RWPE2 (cell line): ENCODE results near the gene ITCH.

Experiments
- ATAC-seq: fragments of 200-7000 bp; cut with Tn5 transposase; 3 replicates; pipeline ENCODE4 v1.9.1; 2021; ENCODE audit warnings: low read depth
- DNase-seq: peaks from one replicate; pipeline ENCODE4 v3.0.0-alpha.2; 2020; ENCODE audit warnings: low spot score
- H3K27ac ChIP-seq: fragments of 450-650 bp; 2 replicates; pipeline ENCODE4 v1.5.1; 2017; ENCODE audit warnings: mild to moderate bottlenecking; ENCODE audit not compliant: poor library complexity, severe bottlenecking
- H3K27me3 ChIP-seq: fragments of 250-450 bp; sonication (Bioruptor Pico); 2 replicates; pipeline ENCODE4 v1.5.1; 2021; ENCODE audit warnings: mild to moderate bottlenecking, moderate library complexity; ENCODE audit not compliant: insufficient read depth, poor library complexity, severe bottlenecking
- H3K36me3 ChIP-seq: fragments of 250-450 bp; sonication (Bioruptor Pico); 2 replicates; pipeline ENCODE4 v1.5.1; 2020; ENCODE audit warnings: low read depth, mild to moderate bottlenecking, moderate library complexity
- H3K4me1 ChIP-seq: fragments of 250-450 bp; sonication (Bioruptor Pico); 2 replicates; pipeline ENCODE4 v1.5.1; 2021; ENCODE audit warnings: mild to moderate bottlenecking, moderate library complexity; ENCODE audit not compliant: insufficient read depth, poor library complexity, severe bottlenecking
- H3K4me3 ChIP-seq: fragments of 250-450 bp; sonication (Bioruptor Pico); 2 replicates; pipeline ENCODE4 v1.5.1; 2021; ENCODE audit warnings: mild to moderate bottlenecking, moderate library complexity; ENCODE audit not compliant: severe bottlenecking
- H3K9me3 ChIP-seq: fragments of 250-450 bp; sonication (Bioruptor Pico); 2 replicates; pipeline ENCODE4 v1.5.1; 2021; ENCODE audit warnings: mild to moderate bottlenecking, moderate library complexity; ENCODE audit not compliant: severe bottlenecking
- TF ChIP-seq, protein P1 (sequence below): fragments of 450-650 bp; IDR thresholded peaks from one replicate; pipeline ENCODE4 v1.5.1; 2017; ENCODE audit warnings: mild to moderate bottlenecking, moderate library complexity; ENCODE audit not compliant: poor library complexity, severe bottlenecking

Gene ITCH

GRCh38 chr20:34532320-34532719, 169.2 kb downstream of the ITCH start:
- no peak overlapping the region for H3K4me3 ChIP-seq
- H3K4me1 ChIP-seq, result no peaks in the 10 kb centered on the region
- TF ChIP-seq, protein P1, sequence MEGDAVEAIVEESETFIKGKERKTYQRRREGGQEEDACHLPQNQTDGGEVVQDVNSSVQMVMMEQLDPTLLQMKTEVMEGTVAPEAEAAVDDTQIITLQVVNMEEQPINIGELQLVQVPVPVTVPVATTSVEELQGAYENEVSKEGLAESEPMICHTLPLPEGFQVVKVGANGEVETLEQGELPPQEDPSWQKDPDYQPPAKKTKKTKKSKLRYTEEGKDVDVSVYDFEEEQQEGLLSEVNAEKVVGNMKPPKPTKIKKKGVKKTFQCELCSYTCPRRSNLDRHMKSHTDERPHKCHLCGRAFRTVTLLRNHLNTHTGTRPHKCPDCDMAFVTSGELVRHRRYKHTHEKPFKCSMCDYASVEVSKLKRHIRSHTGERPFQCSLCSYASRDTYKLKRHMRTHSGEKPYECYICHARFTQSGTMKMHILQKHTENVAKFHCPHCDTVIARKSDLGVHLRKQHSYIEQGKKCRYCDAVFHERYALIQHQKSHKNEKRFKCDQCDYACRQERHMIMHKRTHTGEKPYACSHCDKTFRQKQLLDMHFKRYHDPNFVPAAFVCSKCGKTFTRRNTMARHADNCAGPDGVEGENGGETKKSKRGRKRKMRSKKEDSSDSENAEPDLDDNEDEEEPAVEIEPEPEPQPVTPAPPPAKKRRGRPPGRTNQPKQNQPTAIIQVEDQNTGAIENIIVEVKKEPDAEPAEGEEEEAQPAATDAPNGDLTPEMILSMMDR, result no peak
- DNase-seq (peak; percentile 76), ATAC-seq (no peak)
- H3K36me3 ChIP-seq, result peaks cover 98% of the 10 kb centered on the region
- H3K27ac ChIP-seq, result no peak overlapping the region
- H3K9me3 ChIP-seq, result no peaks in the 10 kb centered on the region
- no peaks in the 10 kb centered on the region for H3K27me3 ChIP-seq

GRCh38 chr20:34532756-34533155, 169.7 kb downstream of the ITCH start:
- TF ChIP-seq, protein P1, result no peak
- Histone ChIP-seq H3K9me3 (no peaks in the 10 kb centered on the region), H3K27me3 (no peaks in the 10 kb centered on the region), H3K36me3 (peaks cover 97% of the 10 kb centered on the region), H3K4me3 (no peak overlapping the region), H3K4me1 (no peaks in the 10 kb centered on the region), H3K27ac (no peak overlapping the region)
- peak; percentile 73 for DNase-seq
- no peak for ATAC-seq

DNA sequence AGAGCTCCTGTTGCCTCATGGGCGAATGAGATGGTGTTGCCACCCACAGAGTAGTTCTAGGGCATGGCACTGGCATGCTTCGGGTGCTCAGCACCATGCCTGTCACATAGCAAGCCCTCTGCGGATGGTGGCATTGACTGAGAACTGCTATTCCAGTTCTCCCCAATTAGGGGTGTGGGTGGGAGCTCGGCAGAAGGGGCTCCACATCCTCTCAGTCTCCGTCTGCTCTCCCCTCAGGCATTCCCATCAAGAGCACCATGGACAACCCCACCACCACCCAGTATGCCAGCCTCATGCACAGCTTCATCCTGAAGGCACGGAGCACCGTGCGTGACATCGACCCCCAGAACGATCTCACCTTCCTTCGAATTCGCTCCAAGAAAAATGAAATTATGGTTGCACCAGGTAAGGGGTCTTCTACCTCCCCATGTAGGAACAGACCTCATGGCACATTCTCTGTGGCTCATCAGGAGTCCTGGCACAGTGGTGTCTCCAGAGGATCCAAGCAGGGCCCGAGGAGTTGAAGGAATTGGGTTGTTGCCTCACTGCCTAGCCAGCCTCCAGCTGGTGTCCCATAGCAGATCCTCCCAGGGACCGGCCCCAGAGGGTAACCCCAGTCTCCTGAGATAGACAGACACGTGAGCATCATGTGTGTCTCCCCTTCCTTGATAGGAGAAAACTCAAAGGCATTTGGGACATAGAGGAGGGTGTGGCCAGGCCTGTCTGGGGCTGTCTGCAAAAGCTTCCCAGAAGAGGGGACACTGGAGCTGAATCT, 171.5 kb downstream of the ITCH start:
- H3K4me3 ChIP-seq, result no peak overlapping the region
- H3K9me3 ChIP-seq, result no peaks in the 10 kb centered on the region
- TF ChIP-seq, protein P1, result no peak
- H3K27ac ChIP-seq, result no peak overlapping the region
- no peaks in the 10 kb centered on the region for H3K27me3 ChIP-seq
- no peak for ATAC-seq
- H3K4me1 ChIP-seq, result no peaks in the 10 kb centered on the region
- peak; percentile 79 for DNase-seq
- peaks cover 96% of the 10 kb centered on the region for H3K36me3 ChIP-seq

- H3K27ac ChIP-seq, result no peak overlapping the region
- H3K4me3 ChIP-seq, result no peak overlapping the region
- TF ChIP-seq, protein P1, result no peak
- H3K4me1 ChIP-seq, result no peaks in the 10 kb centered on the region
- no peaks in the 10 kb centered on the region for H3K9me3 ChIP-seq
- DNase-seq (peak; percentile 64), ATAC-seq (no peak)
- peaks cover 96% of the 10 kb centered on the region for H3K36me3 ChIP-seq
- no peaks in the 10 kb centered on the region for H3K27me3 ChIP-seq
Observed at GRCh38 chr20:34535301-34535840, 172.3 kb downstream of the ITCH start.

DNA sequence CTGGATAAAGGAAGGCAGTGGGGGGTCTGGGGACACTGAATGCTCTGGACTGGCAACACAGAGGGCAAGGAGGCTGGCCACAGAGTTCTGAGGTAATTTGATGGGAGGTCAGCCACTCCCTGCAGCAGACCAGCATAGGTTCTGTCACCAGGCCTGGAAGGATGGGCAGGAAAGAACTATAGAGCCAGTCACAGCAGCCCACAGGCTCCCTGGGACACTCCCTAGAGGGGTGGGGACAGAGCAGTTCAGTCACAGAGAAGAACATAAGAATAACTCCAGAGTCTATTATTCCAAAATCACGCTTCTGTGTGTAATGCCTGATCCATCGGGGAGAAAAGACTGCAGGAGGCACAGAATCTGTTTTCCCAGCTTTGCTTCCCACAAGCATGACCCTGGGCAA, 172.8 kb downstream of the ITCH start:
- peak; percentile 65 for DNase-seq
- H3K4me1 ChIP-seq, result no peaks in the 10 kb centered on the region

More for the DNA sequence above, 172.8 kb downstream of the ITCH start:
- no peak for ATAC-seq
- no peaks in the 10 kb centered on the region for H3K27me3 ChIP-seq
- no peak overlapping the region for H3K4me3 ChIP-seq
- TF ChIP-seq, protein P1, result no peak
- H3K36me3 ChIP-seq, result peaks cover 96% of the 10 kb centered on the region
- no peak overlapping the region for H3K27ac ChIP-seq
- no peaks in the 10 kb centered on the region for H3K9me3 ChIP-seq
